ENCODE data around the gene GMCL2. TPM values are rescaled to one million over a fixed set of nuclear protein-coding genes. Genes with fewer than 3 reads are reported as not detected.

Gene GMCL2
- total and polyA plus RNA-seq, 9 of the 15 experiments (the other 6 are each of a cell fraction or from before 2014, with no cell fraction given): 0.04 TPM; not detected in 8

DNA sequence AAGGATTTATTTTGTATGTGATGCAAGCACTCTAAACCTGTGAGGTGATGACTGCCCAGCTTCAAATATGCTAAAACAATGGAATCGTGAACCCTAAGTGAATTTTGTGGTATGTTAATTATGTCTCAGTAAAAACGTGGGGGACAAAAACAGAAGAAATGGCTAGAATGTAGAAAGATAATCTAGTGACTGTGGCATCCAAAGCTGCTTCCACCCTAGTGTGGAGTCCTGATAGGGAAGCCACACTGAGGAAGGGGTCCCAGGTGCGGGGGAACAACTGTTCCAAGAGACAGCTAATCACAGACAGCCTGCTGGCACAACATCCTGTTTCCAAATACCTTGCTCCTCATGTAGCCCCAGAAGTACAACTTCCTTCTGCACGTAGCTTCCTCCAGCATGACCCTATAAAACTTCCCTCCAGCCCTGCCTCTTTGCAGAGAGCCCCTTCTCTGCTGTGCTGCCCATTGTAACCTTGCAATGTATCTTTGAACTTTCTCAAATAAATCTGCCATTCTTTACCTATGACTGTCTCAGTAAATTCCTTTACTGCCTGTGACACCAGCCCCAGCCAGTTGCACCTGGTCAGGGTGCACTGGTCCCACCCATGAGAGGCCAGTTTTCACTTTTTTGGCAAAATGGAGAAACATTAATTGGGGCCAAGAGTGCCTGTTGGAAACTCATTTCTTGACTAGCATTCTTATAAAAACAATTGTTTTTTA is 4.9 kb downstream of the GMCL2 start (continued):
- TF ChIP-seq, protein P1, sequence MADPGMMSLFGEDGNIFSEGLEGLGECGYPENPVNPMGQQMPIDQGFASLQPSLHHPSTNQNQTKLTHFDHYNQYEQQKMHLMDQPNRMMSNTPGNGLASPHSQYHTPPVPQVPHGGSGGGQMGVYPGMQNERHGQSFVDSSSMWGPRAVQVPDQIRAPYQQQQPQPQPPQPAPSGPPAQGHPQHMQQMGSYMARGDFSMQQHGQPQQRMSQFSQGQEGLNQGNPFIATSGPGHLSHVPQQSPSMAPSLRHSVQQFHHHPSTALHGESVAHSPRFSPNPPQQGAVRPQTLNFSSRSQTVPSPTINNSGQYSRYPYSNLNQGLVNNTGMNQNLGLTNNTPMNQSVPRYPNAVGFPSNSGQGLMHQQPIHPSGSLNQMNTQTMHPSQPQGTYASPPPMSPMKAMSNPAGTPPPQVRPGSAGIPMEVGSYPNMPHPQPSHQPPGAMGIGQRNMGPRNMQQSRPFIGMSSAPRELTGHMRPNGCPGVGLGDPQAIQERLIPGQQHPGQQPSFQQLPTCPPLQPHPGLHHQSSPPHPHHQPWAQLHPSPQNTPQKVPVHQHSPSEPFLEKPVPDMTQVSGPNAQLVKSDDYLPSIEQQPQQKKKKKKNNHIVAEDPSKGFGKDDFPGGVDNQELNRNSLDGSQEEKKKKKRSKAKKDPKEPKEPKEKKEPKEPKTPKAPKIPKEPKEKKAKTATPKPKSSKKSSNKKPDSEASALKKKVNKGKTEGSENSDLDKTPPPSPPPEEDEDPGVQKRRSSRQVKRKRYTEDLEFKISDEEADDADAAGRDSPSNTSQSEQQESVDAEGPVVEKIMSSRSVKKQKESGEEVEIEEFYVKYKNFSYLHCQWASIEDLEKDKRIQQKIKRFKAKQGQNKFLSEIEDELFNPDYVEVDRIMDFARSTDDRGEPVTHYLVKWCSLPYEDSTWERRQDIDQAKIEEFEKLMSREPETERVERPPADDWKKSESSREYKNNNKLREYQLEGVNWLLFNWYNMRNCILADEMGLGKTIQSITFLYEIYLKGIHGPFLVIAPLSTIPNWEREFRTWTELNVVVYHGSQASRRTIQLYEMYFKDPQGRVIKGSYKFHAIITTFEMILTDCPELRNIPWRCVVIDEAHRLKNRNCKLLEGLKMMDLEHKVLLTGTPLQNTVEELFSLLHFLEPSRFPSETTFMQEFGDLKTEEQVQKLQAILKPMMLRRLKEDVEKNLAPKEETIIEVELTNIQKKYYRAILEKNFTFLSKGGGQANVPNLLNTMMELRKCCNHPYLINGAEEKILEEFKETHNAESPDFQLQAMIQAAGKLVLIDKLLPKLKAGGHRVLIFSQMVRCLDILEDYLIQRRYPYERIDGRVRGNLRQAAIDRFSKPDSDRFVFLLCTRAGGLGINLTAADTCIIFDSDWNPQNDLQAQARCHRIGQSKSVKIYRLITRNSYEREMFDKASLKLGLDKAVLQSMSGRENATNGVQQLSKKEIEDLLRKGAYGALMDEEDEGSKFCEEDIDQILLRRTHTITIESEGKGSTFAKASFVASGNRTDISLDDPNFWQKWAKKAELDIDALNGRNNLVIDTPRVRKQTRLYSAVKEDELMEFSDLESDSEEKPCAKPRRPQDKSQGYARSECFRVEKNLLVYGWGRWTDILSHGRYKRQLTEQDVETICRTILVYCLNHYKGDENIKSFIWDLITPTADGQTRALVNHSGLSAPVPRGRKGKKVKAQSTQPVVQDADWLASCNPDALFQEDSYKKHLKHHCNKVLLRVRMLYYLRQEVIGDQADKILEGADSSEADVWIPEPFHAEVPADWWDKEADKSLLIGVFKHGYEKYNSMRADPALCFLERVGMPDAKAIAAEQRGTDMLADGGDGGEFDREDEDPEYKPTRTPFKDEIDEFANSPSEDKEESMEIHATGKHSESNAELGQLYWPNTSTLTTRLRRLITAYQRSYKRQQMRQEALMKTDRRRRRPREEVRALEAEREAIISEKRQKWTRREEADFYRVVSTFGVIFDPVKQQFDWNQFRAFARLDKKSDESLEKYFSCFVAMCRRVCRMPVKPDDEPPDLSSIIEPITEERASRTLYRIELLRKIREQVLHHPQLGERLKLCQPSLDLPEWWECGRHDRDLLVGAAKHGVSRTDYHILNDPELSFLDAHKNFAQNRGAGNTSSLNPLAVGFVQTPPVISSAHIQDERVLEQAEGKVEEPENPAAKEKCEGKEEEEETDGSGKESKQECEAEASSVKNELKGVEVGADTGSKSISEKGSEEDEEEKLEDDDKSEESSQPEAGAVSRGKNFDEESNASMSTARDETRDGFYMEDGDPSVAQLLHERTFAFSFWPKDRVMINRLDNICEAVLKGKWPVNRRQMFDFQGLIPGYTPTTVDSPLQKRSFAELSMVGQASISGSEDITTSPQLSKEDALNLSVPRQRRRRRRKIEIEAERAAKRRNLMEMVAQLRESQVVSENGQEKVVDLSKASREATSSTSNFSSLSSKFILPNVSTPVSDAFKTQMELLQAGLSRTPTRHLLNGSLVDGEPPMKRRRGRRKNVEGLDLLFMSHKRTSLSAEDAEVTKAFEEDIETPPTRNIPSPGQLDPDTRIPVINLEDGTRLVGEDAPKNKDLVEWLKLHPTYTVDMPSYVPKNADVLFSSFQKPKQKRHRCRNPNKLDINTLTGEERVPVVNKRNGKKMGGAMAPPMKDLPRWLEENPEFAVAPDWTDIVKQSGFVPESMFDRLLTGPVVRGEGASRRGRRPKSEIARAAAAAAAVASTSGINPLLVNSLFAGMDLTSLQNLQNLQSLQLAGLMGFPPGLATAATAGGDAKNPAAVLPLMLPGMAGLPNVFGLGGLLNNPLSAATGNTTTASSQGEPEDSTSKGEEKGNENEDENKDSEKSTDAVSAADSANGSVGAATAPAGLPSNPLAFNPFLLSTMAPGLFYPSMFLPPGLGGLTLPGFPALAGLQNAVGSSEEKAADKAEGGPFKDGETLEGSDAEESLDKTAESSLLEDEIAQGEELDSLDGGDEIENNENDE (IDR thresholded peaks at IDR 0.05; ENCODE audit: low read depth, low read length): no peak
- TF ChIP-seq ZNF583 (CRISPR knock-in tag; IDR thresholded peaks at IDR 0.05): no peak
- TF ChIP-seq RBM34 (IDR thresholded peaks at IDR 0.05; ENCODE audit: borderline replicate concordance, insufficient read depth, low read length): no peak
- no peak for TF ChIP-seq TFAM (CRISPR knock-in tag; conservative IDR thresholded peaks at IDR 0.05)
- TF ChIP-seq CBFA2T2 (conservative IDR thresholded peaks at IDR 0.05): peak; percentile 86
- TF ChIP-seq MXI1 (IDR thresholded peaks at IDR 0.05; ENCODE audit: low read depth, low read length): no peak
- TF ChIP-seq, protein P2, sequence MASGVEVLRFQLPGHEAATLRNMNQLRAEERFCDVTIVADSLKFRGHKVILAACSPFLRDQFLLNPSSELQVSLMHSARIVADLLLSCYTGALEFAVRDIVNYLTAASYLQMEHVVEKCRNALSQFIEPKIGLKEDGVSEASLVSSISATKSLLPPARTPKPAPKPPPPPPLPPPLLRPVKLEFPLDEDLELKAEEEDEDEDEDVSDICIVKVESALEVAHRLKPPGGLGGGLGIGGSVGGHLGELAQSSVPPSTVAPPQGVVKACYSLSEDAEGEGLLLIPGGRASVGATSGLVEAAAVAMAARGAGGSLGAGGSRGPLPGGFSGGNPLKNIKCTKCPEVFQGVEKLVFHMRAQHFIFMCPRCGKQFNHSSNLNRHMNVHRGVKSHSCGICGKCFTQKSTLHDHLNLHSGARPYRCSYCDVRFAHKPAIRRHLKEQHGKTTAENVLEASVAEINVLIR (CRISPR knock-in tag; IDR thresholded peaks at IDR 0.05): no peak
- TF ChIP-seq CHD2 (IDR thresholded peaks at IDR 0.05; ENCODE audit: low read depth, low read length): no peak
- TF ChIP-seq, protein P3, sequence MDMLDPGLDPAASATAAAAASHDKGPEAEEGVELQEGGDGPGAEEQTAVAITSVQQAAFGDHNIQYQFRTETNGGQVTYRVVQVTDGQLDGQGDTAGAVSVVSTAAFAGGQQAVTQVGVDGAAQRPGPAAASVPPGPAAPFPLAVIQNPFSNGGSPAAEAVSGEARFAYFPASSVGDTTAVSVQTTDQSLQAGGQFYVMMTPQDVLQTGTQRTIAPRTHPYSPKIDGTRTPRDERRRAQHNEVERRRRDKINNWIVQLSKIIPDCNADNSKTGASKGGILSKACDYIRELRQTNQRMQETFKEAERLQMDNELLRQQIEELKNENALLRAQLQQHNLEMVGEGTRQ (CRISPR knock-in tag; IDR thresholded peaks at IDR 0.05): no peak
- TF ChIP-seq HMG20B (CRISPR knock-in tag; IDR thresholded peaks at IDR 0.05): no peak
- TF ChIP-seq ZNF778 (CRISPR knock-in tag; IDR thresholded peaks at IDR 0.05): no peak
- TF ChIP-seq, protein P4, sequence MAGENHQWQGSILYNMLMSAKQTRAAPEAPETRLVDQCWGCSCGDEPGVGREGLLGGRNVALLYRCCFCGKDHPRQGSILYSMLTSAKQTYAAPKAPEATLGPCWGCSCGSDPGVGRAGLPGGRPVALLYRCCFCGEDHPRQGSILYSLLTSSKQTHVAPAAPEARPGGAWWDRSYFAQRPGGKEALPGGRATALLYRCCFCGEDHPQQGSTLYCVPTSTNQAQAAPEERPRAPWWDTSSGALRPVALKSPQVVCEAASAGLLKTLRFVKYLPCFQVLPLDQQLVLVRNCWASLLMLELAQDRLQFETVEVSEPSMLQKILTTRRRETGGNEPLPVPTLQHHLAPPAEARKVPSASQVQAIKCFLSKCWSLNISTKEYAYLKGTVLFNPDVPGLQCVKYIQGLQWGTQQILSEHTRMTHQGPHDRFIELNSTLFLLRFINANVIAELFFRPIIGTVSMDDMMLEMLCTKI (IDR thresholded peaks at IDR 0.05; ENCODE audit: partially characterized antibody): no peak

All from K562 (cell line).